HepG2 (cell line): ENCODE measurements around the gene SMCO1. TPM values are rescaled to one million over a fixed set of nuclear protein-coding genes. Genes with fewer than 3 reads are reported as not detected.
A peak's percentile ranks its signal among the peaks of the same experiment; 100 is the strongest.

Experiments used
- ASH2L ChIP-seq: fragments of 300-600, 200-600 bp; sonication (generic); IDR thresholded peaks from 2 replicates; pipeline ENCODE4 v1.7.0; 2017; ENCODE audit warnings: low read depth, mild to moderate bottlenecking, moderate library complexity, mixed read lengths, low read length; ENCODE audit not compliant: insufficient read length
- CEBPG ChIP-seq: IDR thresholded peaks from 2 replicates; pipeline ENCODE4 v1.6.1; 2016
- GATAD2A ChIP-seq: IDR thresholded peaks from 2 replicates; pipeline ENCODE4 v1.6.1; 2016
- HDAC1 ChIP-seq: sonication (generic); formaldehyde crosslinking; IDR thresholded peaks from 2 replicates; pipeline ENCODE4 v1.5.1; 2020; ENCODE audit warnings: mild to moderate bottlenecking, missing genetic modification reagents
- HNF4A ChIP-seq: sonication (generic); formaldehyde crosslinking; IDR thresholded peaks from 2 replicates; pipeline ENCODE4 v1.4.0; 2020; ENCODE audit warnings: missing genetic modification reagents
- HNF4G ChIP-seq, 2 experiments: sonication (generic) in 1 of 2; formaldehyde crosslinking in 1 of 2; IDR thresholded peaks; 2 replicates each; pipeline versions ENCODE4 v1.4.0 to v1.6.1; 2011 to 2020; ENCODE audit warnings: borderline replicate concordance in 2 of 2, low read depth in 2 of 2, mild to moderate bottlenecking in 2 of 2, low read length in 1 of 2, missing genetic modification reagents in 1 of 2, moderate library complexity in 1 of 2
- NR2F2 ChIP-seq: IDR thresholded peaks from 2 replicates; pipeline ENCODE4 v1.6.1; 2012; ENCODE audit warnings: low read depth, inconsistent platforms, borderline replicate concordance
- NR2F6 ChIP-seq, 2 experiments: IDR thresholded peaks; 2 replicates each; pipeline ENCODE4 v1.6.1; 2016; ENCODE audit warnings: antibody characterized with exemption in 1 of 2, mild to moderate bottlenecking in 1 of 2
- RCOR2 ChIP-seq: IDR thresholded peaks from 2 replicates; pipeline ENCODE4 v1.6.1; 2016; ENCODE audit warnings: missing biosample characterization, missing genetic modification reagents
- TEAD2 ChIP-seq: sonication (generic); formaldehyde crosslinking; IDR thresholded peaks from 2 replicates; pipeline ENCODE4 v1.9.0; 2021; ENCODE audit warnings: missing genetic modification reagents
- ZMYM3 ChIP-seq: sonication (generic); formaldehyde crosslinking; IDR thresholded peaks from 2 replicates; pipeline ENCODE4 v1.5.1; 2020; ENCODE audit warnings: mild to moderate bottlenecking, missing genetic modification reagents
- ZNF501 ChIP-seq: sonication (generic); formaldehyde crosslinking; IDR thresholded peaks from 2 replicates; pipeline ENCODE4 v1.5.1; 2020; ENCODE audit warnings: mild to moderate bottlenecking, moderate library complexity, missing genetic modification reagents
- polyA plus RNA-seq, 8 experiments: library from polyadenylated mRNA; depleted of rRNA in 3 of 8; stranded (reverse) in 7 of 8; unstranded in 1 of 8; fragments of >200 nt; fragmentation: Illumina TruSeq in 4 of 8; extraction: Trizol in 4 of 8; gene quantifications; 2 replicates each; pipeline versions ENCODE4 v1.2.1 to v1.2.3, GENCODE V29; 2011 to 2016; ENCODE audit warnings: low read depth in 4 of 8, missing spikeins in 1 of 8, mixed read lengths in 1 of 8; ENCODE audit not compliant: insufficient read depth in 1 of 8
- total RNA-seq, 5 experiments: library from RNA; depleted of rRNA; stranded (reverse); fragments of >200 nt; fragmentation: Illumina TruSeq; extraction: Trizol; gene quantifications; 2 replicates each; pipeline ENCODE4 v1.2.3, GENCODE V29; 2016; ENCODE audit warnings: low read depth in 1 of 5
- TF ChIP-seq, protein P1 (sequence below): sonication (generic); formaldehyde crosslinking; conservative IDR thresholded peaks from 2 replicates; pipeline ENCODE4 v1.4.0; 2020; ENCODE audit warnings: mild to moderate bottlenecking, missing genetic modification reagents, moderate library complexity
- TF ChIP-seq, protein P2 (sequence below): IDR thresholded peaks from 2 replicates; pipeline ENCODE4 v1.4.0; 2020; ENCODE audit warnings: mild to moderate bottlenecking, missing genetic modification reagents
- TF ChIP-seq, protein P3 (sequence below): IDR thresholded peaks from 2 replicates; pipeline ENCODE4 v1.6.1; 2016; ENCODE audit warnings: low read depth
- TF ChIP-seq, protein P4 (sequence below): sonication (generic); formaldehyde crosslinking; IDR thresholded peaks from 2 replicates; pipeline ENCODE4 v1.4.0; 2020; ENCODE audit warnings: missing genetic modification reagents
- TF ChIP-seq, protein P5 (sequence below): sonication (generic); formaldehyde crosslinking; IDR thresholded peaks from 2 replicates; pipeline ENCODE4 v1.4.0; 2020; ENCODE audit warnings: mild to moderate bottlenecking, missing genetic modification reagents, borderline replicate concordance

The SMCO1 gene
- total and polyA plus RNA-seq, 2 of the 13 experiments (the other 11 are each of a cell fraction or from before 2014, with no cell fraction given): not detected

DNA sequence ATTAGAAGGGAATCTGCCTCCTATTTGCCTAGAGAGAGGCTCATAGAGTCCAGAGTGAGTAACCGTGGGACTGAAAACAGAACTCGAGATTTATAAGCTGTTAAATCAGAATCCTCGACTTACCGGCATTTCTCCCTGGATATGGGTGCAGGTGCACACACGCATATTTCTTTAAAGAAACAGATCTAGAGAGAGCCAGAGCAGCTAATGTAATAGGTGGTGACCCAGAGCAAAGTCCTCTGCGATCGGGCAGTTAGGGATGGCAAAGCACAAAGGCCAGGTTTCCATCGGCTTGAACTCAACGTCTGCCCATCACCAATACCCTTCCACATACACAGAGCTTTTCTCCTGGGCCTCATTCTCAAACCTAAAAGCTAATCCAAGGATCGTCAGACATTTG, 25.4 kb downstream of the SMCO1 start (continued):
- TF ChIP-seq, protein P1, sequence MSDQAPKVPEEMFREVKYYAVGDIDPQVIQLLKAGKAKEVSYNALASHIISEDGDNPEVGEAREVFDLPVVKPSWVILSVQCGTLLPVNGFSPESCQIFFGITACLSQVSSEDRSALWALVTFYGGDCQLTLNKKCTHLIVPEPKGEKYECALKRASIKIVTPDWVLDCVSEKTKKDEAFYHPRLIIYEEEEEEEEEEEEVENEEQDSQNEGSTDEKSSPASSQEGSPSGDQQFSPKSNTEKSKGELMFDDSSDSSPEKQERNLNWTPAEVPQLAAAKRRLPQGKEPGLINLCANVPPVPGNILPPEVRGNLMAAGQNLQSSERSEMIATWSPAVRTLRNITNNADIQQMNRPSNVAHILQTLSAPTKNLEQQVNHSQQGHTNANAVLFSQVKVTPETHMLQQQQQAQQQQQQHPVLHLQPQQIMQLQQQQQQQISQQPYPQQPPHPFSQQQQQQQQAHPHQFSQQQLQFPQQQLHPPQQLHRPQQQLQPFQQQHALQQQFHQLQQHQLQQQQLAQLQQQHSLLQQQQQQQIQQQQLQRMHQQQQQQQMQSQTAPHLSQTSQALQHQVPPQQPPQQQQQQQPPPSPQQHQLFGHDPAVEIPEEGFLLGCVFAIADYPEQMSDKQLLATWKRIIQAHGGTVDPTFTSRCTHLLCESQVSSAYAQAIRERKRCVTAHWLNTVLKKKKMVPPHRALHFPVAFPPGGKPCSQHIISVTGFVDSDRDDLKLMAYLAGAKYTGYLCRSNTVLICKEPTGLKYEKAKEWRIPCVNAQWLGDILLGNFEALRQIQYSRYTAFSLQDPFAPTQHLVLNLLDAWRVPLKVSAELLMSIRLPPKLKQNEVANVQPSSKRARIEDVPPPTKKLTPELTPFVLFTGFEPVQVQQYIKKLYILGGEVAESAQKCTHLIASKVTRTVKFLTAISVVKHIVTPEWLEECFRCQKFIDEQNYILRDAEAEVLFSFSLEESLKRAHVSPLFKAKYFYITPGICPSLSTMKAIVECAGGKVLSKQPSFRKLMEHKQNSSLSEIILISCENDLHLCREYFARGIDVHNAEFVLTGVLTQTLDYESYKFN: peak; percentile 29; the same call in 1 of the 2 replicates
- TF ChIP-seq HNF4G (IDR thresholded peaks at IDR 0.05; ENCODE audit: borderline replicate concordance, low read depth, low read length): peak; percentile 74; the same call in 1 of the 2 replicates
- TF ChIP-seq HNF4G (CRISPR knock-in tag; IDR thresholded peaks at IDR 0.05; ENCODE audit: borderline replicate concordance, low read depth): no peak
- peak; percentile 18; the same call in 1 of the 2 replicates for TF ChIP-seq CEBPG (CRISPR knock-in tag)
- TF ChIP-seq, protein P2, sequence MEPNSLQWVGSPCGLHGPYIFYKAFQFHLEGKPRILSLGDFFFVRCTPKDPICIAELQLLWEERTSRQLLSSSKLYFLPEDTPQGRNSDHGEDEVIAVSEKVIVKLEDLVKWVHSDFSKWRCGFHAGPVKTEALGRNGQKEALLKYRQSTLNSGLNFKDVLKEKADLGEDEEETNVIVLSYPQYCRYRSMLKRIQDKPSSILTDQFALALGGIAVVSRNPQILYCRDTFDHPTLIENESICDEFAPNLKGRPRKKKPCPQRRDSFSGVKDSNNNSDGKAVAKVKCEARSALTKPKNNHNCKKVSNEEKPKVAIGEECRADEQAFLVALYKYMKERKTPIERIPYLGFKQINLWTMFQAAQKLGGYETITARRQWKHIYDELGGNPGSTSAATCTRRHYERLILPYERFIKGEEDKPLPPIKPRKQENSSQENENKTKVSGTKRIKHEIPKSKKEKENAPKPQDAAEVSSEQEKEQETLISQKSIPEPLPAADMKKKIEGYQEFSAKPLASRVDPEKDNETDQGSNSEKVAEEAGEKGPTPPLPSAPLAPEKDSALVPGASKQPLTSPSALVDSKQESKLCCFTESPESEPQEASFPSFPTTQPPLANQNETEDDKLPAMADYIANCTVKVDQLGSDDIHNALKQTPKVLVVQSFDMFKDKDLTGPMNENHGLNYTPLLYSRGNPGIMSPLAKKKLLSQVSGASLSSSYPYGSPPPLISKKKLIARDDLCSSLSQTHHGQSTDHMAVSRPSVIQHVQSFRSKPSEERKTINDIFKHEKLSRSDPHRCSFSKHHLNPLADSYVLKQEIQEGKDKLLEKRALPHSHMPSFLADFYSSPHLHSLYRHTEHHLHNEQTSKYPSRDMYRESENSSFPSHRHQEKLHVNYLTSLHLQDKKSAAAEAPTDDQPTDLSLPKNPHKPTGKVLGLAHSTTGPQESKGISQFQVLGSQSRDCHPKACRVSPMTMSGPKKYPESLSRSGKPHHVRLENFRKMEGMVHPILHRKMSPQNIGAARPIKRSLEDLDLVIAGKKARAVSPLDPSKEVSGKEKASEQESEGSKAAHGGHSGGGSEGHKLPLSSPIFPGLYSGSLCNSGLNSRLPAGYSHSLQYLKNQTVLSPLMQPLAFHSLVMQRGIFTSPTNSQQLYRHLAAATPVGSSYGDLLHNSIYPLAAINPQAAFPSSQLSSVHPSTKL (CRISPR knock-in tag): peak; percentile 41; the same call in 1 of the 2 replicates
- no peak for TF ChIP-seq TEAD2 (CRISPR knock-in tag)
- peak; percentile 90 for TF ChIP-seq HNF4A (CRISPR knock-in tag)
- TF ChIP-seq, protein P3, sequence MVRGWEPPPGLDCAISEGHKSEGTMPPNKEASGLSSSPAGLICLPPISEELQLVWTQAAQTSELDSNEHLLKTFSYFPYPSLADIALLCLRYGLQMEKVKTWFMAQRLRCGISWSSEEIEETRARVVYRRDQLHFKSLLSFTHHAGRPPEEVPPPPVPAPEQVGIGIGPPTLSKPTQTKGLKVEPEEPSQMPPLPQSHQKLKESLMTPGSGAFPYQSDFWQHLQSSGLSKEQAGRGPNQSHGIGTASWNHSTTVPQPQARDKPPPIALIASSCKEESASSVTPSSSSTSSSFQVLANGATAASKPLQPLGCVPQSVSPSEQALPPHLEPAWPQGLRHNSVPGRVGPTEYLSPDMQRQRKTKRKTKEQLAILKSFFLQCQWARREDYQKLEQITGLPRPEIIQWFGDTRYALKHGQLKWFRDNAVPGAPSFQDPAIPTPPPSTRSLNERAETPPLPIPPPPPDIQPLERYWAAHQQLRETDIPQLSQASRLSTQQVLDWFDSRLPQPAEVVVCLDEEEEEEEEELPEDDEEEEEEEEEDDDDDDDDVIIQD (CRISPR knock-in tag): peak; percentile 15; the same call in 1 of the 2 replicates
- peak; percentile 35; the same call in 1 of the 2 replicates for TF ChIP-seq RCOR2 (CRISPR knock-in tag)
- TF ChIP-seq NR2F6 (IDR thresholded peaks at IDR 0.05): no peak
- peak; percentile 48; the same call in 1 of the 2 replicates for TF ChIP-seq NR2F6 (CRISPR knock-in tag; IDR thresholded peaks at IDR 0.05)
- TF ChIP-seq ZMYM3 (CRISPR knock-in tag): peak; percentile 70; the same call in 1 of the 2 replicates
- 0 out of 2 replicates have a peak, but pooled peaks have one; percentile 22 for TF ChIP-seq HDAC1 (CRISPR knock-in tag)
- TF ChIP-seq, protein P4, sequence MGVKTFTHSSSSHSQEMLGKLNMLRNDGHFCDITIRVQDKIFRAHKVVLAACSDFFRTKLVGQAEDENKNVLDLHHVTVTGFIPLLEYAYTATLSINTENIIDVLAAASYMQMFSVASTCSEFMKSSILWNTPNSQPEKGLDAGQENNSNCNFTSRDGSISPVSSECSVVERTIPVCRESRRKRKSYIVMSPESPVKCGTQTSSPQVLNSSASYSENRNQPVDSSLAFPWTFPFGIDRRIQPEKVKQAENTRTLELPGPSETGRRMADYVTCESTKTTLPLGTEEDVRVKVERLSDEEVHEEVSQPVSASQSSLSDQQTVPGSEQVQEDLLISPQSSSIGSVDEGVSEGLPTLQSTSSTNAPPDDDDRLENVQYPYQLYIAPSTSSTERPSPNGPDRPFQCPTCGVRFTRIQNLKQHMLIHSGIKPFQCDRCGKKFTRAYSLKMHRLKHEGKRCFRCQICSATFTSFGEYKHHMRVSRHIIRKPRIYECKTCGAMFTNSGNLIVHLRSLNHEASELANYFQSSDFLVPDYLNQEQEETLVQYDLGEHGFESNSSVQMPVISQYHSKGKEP: no peak
- TF ChIP-seq ZNF501 (CRISPR knock-in tag): peak; percentile 18; the same call in 1 of the 2 replicates
- TF ChIP-seq NR2F2: peak; percentile 59; the same call in 1 of the 2 replicates
- TF ChIP-seq, protein P5, sequence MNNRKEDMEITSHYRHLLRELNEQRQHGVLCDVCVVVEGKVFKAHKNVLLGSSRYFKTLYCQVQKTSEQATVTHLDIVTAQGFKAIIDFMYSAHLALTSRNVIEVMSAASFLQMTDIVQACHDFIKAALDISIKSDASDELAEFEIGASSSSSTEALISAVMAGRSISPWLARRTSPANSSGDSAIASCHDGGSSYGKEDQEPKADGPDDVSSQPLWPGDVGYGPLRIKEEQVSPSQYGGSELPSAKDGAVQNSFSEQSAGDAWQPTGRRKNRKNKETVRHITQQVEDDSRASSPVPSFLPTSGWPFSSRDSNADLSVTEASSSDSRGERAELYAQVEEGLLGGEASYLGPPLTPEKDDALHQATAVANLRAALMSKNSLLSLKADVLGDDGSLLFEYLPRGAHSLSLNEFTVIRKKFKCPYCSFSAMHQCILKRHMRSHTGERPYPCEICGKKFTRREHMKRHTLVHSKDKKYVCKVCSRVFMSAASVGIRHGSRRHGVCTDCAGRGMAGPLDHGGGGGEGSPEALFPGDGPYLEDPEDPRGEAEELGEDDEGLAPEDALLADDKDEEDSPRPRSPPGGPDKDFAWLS: no peak
- TF ChIP-seq ASH2L: peak; percentile 18
- peak; percentile 47 for TF ChIP-seq GATAD2A (CRISPR knock-in tag)
